ENCODE data around the gene PPP6R1.

- TF ChIP-seq, protein P1, sequence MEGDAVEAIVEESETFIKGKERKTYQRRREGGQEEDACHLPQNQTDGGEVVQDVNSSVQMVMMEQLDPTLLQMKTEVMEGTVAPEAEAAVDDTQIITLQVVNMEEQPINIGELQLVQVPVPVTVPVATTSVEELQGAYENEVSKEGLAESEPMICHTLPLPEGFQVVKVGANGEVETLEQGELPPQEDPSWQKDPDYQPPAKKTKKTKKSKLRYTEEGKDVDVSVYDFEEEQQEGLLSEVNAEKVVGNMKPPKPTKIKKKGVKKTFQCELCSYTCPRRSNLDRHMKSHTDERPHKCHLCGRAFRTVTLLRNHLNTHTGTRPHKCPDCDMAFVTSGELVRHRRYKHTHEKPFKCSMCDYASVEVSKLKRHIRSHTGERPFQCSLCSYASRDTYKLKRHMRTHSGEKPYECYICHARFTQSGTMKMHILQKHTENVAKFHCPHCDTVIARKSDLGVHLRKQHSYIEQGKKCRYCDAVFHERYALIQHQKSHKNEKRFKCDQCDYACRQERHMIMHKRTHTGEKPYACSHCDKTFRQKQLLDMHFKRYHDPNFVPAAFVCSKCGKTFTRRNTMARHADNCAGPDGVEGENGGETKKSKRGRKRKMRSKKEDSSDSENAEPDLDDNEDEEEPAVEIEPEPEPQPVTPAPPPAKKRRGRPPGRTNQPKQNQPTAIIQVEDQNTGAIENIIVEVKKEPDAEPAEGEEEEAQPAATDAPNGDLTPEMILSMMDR (IDR thresholded peaks at IDR 0.05): no peak
- no peak for TF ChIP-seq POLR2A (IDR thresholded peaks at IDR 0.05)
Observed at GRCh38 chr19:55231391-55232285, 27.2 kb downstream of the PPP6R1 start.
